HG03378 (cell line): ENCODE data around the gene C1R.

Experiments used
- ATAC-seq: cut with Tn5 transposase; IDR thresholded peaks from one replicate; pipeline ENCODE4 v1.9.1; 2021; ENCODE audit warnings: mild to moderate bottlenecking, moderate library complexity; ENCODE audit not compliant: unreplicated experiment

Gene C1R

DNA sequence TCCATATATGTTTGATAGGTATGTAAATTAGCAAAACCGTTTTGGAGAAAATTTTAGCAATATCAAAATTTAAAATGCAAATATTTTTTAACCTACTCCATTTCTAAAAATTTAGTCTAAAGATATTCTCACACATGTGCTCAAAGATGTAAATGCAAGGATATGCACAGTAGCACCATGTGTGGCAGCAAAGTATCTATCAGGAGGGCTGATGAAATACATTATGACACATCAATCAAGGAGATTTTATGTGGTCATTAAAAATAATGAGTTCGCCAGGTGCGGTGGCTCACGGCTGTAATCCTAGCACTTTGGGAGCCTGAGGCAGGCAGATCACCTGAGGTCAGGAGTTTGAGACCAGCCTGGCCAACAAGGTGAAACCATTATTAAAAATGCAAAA, 8.0 kb upstream of the C1R start:
- no peak for ATAC-seq

DNA sequence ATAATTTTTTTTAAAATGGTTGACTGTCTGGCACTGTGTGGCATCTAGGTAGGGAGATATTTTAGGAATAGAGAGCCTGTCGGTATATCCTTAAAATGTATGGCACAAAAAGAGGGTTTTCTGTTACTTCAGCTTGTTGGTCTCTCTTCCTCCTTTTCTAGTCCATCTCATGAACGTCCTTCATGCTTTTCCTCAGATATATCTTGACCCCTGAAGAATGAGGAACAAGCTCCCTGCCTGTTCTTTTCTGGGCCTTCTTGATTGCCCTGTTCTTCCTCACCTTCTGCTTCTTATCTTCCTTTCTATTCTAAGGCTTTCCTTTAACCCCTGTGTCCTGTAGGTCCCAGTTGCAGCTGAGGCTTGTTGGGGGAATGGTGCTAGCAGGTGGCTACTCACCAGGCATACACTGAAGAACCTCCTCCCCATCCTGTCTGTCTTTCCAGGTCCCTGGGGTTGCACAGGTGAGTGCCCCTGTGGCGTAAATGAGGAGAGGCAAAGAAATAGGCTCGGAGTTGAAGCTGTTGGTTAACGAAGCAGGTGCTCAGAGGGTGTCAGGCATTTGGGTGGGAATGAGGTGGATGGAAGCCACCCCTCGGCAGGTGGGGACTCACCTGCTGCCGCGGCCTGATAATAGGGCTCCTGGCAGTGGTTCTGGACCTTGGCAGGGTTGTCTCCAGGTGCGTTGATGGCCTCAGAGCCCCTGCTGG, 7.2 kb upstream of the C1R start:
- ATAC-seq: no peak

DNA sequence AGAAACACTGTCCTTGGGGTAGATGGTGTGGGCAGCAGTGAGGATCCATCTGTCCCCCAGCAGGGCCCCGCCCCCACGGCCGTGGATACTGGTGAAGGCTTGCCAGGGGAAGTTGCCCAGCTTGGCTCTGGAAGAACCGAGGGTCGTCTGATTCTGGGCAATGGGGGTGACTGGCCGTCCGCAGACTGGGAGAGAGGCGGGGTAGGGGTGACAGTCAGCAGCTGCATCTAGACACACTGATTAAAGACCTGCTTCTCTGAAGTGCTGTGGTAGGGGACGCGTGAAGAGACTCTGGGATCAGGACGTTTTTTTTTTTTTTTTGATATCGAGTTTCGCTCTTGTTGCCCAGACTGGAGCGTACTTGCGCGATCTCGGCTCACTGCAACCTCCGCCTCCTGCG, 4.7 kb upstream of the C1R start:
- ATAC-seq: no peak

DNA sequence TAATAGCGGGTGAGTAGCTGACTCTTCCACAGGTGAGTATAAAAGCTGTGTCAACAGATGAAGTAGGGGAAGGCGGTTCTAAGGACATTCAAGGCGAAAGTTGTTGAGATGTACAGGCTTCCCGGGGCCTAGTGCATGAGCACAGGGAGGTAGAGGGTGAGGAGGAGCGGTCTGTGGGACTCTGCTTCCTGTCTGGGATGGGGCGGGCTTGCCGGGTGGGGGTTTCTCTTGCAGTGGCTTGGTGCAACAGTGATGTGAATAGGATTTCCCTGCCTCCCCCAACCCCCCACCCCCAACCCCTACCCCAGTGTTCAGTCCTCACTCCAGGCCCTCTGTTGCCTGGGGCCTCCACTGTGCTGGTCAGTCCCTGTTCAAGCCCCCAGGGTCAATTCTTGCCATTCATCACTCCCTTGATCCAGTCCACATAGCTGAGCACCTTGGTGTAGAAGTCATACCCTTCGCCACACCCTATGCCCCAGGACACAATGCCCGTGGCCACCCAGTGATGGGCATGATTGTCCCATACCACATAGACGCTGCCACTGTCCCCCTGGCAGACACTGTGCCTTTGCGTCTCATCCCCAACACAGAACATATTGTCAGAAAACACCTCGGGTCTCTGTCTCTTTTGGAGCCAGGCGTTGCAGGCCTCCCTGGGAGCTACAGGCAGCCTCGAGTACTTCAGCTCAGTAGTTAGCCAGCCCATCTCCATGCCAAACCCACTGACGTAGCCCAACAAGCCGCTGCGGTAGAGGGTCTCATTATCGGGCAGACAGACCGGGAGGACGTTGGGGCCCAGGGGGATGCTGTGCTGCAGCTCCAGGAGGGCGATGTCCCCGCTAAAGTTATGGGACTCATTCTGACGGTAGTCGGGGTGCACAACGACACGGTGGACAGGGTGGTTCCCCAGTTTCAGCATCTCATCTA, 4.0 kb upstream of the C1R start:
- no peak for ATAC-seq

DNA sequence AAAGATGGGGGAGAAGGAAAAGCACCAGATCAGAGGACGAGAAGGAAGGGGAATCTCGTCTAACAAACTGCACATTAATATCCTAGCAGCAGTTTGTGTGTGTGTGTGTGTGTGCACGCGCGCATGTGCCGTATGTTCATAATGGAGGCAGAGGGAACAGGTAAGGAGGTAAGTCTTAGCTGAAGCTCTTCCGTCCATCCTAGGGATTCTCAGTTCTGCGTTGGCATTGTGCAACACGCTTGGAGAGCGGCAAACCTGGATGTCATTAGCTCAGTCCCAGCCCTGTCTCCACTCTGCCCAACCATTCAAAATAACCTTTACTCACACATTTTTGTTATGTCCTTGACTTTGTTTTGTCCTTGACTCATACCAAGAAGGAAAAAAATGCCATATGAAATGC, 1.6 kb upstream of the C1R start:
- no peak for ATAC-seq

DNA sequence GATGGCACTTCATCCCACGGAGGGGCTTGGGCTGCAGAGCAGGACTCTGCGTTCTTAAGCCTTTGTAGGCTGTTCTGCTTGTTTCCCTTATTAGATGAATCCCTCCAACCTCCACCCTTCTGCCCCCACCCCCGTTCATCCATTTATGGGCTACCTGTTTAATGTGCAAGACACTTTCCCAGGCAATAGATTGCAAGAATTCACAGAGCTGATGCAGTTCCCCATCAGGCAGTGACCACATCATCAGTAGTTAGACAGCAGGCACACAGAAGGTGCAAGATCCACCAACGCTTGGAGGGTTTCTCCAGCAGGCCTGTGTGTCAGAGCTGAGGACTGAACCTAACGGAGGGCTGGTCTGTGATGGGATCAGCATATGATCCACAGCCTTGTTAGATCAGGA, 1.2 kb upstream of the C1R start:
- ATAC-seq: no peak

DNA sequence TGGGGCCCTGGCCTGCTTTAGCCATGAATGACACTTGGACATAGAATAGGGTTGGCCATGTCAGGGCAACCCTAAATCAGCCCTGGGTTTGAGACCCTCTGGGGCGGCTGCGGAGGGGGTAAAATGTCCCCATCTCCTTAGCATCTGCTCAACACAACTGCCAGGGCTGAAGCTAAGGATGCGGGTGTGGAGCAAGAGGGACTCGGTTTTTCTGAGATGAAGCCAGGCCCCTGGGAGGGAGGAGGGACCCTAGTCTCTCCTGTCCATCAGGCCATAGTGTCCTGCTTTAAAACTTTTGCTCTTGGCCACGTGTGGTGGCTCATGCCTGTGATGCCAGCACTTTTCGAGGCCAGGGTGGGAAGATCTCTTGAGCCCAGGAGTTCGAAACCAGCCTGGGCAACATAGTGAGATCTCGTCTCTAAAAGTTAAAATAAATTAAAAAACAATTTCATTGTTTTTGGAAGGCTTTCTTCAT, 778 bp upstream of the C1R start:
- ATAC-seq: no peak

DNA sequence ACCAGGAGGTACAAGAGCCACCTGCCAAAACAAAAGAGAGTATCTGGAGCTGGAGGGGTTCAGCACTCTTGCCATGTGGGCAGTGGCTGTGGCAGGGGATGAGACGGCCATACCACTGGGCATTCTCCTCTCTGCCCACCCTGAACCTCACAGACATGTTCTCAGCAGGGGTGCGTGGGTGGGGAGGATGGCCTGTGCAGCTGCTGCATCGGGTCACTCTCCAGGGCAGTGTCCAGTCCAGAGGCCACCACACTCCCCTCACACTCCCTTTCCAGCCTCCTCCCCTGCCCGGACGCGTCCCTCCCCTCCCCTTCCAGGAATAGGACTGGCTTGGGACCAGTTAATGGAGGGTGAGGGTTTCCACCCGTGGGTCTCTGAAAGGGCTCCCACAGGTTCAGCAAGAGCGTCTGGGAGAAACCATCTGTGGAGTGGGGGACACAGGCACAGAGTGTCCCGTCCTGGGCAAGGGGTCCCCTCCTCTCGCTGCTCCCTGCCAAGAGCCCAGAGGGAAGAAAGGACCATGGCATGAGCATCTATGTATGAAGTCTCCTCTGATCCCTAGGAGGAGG, 501 bp downstream of the C1R start:
- no peak for ATAC-seq

DNA sequence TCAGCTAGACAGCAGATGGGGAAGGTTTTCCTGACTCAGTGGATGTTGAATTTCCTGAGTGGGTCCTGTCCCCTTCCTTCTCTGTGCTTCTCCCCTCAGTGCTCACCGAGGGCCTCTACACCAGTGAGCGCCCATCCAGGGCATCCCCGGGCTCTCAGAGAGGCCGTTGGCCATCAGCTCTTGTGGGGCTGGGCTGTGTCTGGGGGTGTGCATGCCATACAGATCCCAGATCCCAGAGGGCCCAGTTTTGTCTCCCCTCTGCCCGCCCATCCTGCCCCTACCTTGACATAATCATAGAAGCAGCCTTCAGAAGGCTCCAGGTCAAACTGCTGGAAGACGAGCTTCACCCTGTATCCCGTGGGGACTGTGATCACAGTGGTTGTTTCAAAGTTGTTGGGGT, 1.1 kb downstream of the C1R start:
- ATAC-seq: no peak

DNA sequence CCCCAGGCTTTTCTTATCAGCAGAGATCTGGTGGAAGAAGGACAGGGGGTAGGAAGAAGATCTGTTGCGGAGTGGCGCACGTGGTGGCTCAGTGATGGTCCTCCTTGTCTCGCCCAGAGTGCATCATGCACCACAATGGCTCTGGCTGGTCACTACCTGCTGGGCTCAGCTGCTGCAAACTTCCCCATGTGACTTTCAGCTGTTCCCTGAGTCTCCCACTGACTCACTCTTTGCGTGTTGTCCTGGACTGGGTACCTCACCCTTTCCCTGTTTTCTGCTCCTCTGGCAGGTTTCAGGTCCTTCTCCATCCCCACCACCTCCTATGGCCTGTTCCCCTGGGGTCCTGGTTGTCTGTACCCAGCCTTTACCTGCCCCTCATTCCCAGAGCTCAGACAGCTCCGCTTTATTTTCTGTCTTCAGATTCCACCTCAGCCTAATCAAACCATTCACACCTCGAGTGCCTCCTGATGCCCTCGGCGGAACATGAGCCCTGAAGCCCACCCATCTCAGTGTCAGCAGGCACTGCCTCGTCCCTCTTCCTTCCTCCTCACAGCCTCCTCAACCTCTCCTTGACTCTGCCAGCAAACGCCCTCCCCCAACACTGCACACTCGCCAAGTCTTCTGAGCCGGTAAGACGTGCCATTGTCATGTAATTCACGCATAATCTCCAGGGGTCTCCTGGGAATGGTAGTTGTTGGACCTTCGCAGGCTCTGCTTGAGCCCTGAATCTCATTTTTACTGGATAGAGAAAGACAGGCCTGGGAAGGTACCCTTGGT, 1.8 kb downstream of the C1R start:
- no peak for ATAC-seq

DNA sequence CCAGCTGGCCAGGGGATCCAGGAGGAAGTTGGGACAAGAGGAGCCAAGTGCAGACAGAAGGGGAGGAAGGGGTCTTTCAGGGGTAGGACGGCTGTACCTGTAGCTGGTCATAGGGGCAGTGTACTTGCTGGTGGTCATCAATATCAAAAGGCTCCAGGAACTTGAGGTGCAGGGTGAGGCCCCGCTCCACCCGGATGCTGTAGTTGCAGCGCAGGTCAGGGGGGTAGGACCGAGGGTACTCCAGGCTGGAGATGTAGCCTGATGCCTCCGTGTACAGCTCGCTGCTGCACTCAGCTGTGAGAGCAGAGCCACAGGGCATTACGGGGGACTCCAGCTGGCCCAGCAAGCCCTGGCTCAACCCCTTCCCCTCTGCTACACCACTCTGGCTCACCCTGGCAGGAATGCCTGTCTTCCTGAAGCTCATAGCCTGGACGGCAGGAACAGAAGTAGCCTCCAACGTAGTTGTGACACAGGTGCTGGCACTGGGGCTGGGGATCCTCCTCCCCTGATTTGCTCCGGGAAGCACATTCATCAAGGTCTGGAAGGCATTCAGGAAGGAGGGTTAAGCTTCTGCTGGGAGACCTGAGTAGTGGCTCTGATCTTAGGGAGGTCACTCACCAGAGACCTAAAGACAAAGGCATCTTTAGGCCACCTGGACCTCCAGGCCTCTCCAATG, 2.9 kb downstream of the C1R start:
- no peak for ATAC-seq

DNA sequence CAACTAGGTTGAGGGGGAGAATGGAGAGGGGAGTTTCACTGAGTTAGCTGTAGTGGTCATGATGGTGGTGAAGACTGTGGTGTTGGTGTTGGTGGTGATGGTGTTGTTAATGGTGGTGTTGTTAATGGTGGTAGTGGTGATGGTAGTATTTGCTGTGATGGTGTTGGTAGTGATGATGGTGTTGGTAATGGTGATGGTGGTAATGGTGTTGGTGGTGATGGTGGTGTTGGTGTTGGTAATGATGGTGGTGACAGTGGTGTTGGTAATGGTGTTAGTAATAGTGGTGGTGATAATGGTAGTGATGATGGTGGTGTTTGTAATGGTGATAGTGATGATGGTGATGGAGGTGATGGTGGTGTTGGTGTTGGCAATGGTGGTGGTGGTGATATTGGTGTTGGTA, 9.1 kb downstream of the C1R start:
- no peak for ATAC-seq

DNA sequence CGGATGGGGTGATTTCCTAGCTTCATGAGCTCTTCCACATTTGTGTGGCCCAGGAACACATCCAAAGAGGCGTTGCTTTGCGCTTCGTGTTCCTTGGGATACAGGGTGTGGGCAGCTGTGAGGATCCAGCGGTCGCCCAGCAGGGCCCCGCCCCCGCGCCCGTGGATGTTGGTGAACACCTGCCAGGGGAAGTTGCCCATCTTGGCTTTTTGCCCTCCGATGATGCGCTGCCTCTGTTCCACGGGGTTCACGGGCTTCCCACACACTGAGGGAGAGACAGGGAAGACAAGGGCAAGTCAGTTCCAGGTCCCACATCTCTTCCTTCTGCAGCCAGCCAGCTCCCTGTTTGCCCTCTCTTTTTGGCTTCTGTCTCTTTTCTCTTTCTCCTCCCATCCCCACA, 11.2 kb downstream of the C1R start:
- no peak for ATAC-seq

DNA sequence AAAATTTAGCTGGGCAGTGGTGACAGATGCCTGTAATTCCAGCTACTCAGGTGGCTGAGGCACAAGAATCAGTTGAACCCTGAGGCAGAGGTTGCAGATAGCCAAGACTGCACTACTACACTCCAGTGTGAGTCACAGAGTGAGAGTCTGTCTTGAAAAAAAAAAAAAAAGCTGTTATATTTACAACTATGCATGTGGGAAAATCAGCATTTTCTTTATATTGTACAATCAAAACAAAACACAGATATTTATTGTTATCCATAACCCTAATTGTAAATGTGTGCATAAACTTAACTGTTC, 12.5 kb downstream of the C1R start:
- no peak for ATAC-seq

DNA sequence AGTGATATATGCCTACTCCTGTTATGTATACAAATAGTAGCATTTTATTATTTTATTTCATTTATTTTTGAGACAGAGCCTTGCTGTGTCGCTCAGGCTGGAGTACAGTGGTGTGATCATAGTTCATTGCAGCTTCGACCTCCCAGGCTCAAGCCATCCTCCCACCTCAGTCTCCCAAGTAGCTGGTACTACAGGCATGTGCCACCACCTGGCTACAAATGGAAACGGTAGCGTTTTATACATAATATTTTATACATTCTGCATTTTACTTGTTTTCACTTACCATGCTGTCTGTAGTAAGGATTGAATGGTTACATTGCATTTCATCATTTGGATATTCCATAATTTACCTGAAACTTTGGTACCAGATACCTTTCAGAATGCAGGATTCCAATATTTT, 14.1 kb downstream of the C1R start:
- ATAC-seq: no peak

DNA sequence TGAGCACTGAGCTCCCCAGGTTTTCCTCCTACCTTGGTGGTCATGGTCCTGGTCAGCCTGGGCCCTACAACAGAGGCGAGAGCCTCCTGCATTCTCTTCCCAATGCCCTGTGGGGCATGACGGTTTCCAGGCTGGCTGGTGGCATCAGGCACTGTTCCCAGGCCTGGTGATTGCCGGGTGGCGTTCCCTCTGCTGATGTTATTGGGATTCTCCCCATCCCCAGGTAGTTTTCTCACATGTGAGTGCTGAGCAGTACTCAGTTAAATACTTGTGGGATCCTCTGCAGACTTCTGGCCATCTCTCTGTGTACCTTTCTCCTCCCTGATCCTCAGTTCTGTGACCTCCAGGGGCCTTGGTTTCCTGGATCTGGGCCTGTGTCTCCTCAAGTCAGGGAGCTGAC, 15.8 kb downstream of the C1R start:
- no peak for ATAC-seq

DNA sequence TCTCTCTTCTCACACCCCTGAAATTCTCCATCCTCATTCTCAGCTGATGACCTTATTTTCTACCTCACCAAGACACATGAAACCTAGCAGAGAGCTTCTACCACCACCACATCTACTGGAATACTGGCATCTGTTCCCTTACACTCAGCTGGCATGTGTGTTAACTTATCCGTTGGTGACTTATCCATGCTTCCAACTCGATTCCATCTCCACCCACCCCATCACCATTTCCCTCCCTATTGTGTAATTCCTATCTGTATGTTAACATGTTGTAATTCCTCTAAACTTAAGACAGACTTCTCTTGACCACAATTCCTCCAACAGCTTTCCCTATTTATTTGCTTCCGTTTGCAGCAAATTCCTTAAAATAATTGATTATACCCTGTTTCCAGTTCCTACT, 16.3 kb downstream of the C1R start:
- ATAC-seq: no peak

DNA sequence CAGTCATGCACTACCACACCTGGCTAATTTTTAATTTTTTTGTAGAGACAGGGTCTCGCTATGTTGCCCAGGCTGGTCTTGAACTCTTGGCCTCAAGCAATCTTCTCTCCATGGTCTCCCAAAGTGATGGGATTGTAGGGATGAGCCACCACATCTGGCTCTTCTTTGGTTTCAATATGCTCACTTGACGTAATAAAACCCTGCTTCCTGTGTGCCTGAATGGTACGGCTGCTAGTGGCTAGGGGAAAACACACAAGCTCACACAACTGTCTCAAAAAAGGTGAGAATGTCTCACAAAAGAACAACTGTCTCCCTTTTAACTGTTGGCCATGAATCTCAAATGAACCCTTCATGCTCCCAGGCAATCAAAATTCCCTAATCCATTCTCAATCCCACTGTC, 16.7 kb downstream of the C1R start:
- no peak for ATAC-seq

DNA sequence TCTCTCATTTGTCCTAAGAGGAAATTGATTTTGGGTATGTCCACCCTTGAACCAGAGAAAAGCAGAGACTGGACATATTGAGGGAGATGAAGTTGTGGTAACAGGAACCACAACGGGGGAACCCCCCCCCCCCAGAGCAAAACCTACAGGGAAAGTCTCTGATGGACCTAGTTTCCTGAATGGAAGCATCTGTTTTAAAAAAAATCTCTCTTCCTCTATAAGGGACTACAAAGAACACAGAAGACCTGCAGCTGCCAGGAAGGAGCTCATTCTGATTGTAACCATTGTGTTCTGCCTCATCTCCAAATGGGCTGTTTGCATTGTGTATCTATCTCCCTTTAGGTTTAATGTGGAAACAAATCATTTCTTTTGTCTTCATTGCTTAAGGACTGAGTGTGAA, 18.3 kb downstream of the C1R start:
- no peak for ATAC-seq

DNA sequence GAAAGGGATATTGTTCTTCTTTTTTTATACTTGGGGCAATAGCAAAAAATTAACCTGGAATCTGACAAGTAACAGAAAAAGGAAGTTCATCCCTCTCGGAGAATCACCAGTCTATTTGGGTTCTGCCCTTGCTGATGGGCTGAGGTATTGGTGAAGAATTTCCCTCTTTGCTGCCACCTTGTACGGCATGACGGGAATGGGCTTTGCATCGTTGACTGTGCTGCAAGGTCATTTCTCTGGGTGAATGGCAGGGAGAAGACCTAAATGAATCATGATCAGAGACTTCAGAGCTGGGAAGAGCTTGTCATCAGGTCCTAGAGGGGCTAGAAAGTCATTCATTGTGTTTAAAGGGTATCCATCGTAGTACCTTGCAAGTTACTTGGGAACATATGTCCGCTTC, 19.7 kb downstream of the C1R start:
- ATAC-seq: no peak

DNA sequence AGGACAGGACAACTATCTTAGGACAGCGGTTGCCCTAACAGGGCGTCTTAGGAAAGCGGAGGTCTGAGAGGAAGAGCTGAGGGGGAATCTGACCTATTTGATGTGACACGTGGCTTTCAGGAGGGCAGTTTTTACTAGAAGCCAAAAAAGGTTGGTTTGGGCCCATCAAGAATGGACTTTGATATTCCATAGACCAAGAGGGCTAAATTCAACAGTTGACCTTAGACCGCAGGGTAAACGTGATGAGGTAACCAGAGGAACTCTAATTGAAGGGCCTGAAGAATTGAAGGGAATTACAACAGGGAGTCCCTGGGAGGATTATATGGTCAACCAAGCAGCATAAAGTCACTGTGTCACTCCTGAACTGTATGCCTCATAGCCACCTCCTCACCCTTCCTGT, 20.2 kb downstream of the C1R start:
- ATAC-seq: no peak
